ENCODE data around the gene RPS2. TPM values are rescaled to one million over a fixed set of nuclear protein-coding genes. Genes with fewer than 3 reads are reported as not detected.
"Not testable (repeated sequence)": the region's sequence is repeated elsewhere in the genome, so short reads cannot be mapped to it uniquely, and the experiment has no call there.

The RPS2 gene
- total and polyA plus RNA-seq, 4 donors = 1,132 to 2,049 (median 1,429) TPM

DNA sequence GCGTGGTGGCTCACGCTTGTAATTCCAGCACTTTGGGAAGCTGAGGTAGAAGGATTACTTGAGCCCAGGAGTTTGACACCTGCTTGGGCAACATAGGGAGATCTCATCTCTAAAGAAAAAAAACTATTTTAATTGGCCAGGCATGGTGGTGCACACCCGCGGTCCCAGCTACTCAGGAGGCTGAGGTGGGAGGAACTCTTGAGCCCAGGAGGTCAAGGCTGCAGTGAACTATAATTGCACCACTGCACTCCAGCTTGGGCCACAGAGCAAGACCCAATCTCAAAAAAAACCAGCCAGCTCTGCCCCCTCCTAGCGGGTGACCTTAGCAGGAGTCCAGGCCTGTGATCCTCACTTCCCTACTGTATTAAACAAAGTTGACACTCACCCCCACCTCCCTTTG, 40.5 kb downstream of the RPS2 start:
- ATAC-seq (ENCODE audit: low FRiP score) (no peak), DNase-seq (no peak)
- peaks cover 0 to 6% of the 10 kb centered on the region in 2 donors for H3K27me3 ChIP-seq (ENCODE audit: control insufficient read depth in 1 of 2, insufficient read depth in 2 of 2, low read length in 1 of 2)
- no peaks in the 10 kb centered on the region for H3K36me3 ChIP-seq (ENCODE audit: control insufficient read depth in 1 of 2, insufficient read depth in 2 of 2, low read length in 1 of 2)
- no peak overlapping the region for H3K27ac ChIP-seq (ENCODE audit: low read depth in 1 of 2, low read length in 2 of 2)
- intact Hi-C loops (cut with DNase I) = no loop called here
- WGBS, 2 donors = 65 to 66% methylated on average over 5 of the region's 5 CpGs
- H3K4me1 ChIP-seq (ENCODE audit: control insufficient read depth in 1 of 2, insufficient read depth in 2 of 2, low read length in 2 of 2) = no peaks in the 10 kb centered on the region
- no peaks in the 10 kb centered on the region for H3K9me3 ChIP-seq (ENCODE audit: control insufficient read depth, low read length)
- no peak overlapping the region for H3K4me3 ChIP-seq (ENCODE audit: low read length in 2 of 2)

DNA sequence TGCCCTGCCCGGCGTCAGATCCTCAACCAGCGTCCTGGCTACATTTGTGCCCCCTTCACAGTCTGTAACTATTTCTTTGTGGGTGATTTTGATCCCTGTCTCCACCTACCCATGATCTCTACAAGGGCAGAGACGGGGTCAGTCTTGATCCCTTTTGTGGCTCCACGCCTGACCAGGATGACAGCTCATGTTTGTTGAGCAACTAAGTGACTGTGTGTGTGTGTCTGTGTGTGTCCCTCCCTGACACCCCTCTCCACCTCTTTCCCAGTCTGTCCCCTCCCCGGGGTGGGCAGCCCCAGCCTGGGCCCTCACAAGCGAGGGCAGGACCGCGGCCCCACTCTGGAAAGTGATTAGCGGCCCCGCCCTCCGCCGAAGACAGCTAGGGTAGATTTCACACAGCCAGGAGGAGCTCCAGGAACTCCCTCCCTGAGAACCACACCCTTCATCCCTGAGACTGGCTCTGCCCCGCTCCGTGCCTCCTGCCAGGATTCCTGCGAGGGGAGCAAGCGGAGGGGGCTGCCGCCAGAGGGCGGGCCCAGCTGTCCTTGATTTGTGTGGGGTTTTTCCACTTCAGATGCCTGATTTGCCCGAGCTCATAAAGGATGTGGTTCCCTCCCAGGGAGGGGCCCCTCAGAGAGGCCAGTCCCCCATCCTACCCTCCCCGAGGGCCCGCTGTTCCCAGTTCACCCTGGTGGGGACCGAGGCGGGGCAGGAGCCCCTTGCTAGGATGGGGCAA, 41.2 kb downstream of the RPS2 start:
- intact Hi-C loops (cut with DNase I) = no loop called here
- 16% methylated on average over 24 of the region's 24 CpGs for WGBS, 2 donors
- Histone ChIP-seq H3K4me3 (ENCODE audit: low read length in 2 of 2) (no peak overlapping the region), H3K27me3 (ENCODE audit: control insufficient read depth in 1 of 2, insufficient read depth in 2 of 2, low read length in 1 of 2) (peaks cover 0 to 6% of the 10 kb centered on the region in 2 donors), H3K36me3 (ENCODE audit: control insufficient read depth in 1 of 2, insufficient read depth in 2 of 2, low read length in 1 of 2) (no peaks in the 10 kb centered on the region), H3K9me3 (ENCODE audit: control insufficient read depth, low read length) (no peaks in the 10 kb centered on the region), H3K4me1 (ENCODE audit: control insufficient read depth in 1 of 2, insufficient read depth in 2 of 2, low read length in 2 of 2) (no peaks in the 10 kb centered on the region), H3K27ac (ENCODE audit: low read depth in 1 of 2, low read length in 2 of 2) (no peak overlapping the region)
- DNase-seq (no peak), ATAC-seq (ENCODE audit: low FRiP score) (no peak)

DNA sequence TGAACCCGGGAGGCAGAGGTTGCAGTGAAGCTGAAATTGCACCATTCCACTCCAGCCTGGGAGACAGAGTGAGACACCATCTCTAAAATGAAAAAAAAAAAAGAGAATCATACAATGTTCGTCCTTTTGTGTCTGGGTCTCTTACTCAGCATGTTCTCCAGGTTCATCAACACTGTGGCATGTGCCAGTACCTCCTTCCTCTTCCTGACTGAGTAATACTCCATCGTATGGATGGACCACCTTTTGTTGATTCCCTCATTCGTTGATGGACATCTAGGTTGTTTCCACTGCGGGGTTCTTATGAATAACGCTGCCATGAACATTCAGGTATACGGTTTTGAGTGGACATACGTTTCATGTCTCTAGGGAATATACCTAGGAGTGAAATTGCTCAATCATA, 42.3 kb downstream of the RPS2 start:
- DNase-seq = no peak
- 79 to 90% methylated on average over 8 of the region's 8 CpGs for WGBS, 2 donors
- intact Hi-C loops (cut with DNase I) = no loop called here
- no peak for ATAC-seq (ENCODE audit: low FRiP score)
- Histone ChIP-seq H3K27me3 (ENCODE audit: control insufficient read depth in 1 of 2, insufficient read depth in 2 of 2, low read length in 1 of 2) (peaks cover 0 to 6% of the 10 kb centered on the region in 2 donors), H3K4me3 (ENCODE audit: low read length in 2 of 2) (no peak overlapping the region), H3K27ac (ENCODE audit: low read depth in 1 of 2, low read length in 2 of 2) (no peak overlapping the region), H3K9me3 (ENCODE audit: control insufficient read depth, low read length) (no peaks in the 10 kb centered on the region), H3K4me1 (ENCODE audit: control insufficient read depth in 1 of 2, insufficient read depth in 2 of 2, low read length in 2 of 2) (no peaks in the 10 kb centered on the region), H3K36me3 (ENCODE audit: control insufficient read depth in 1 of 2, insufficient read depth in 2 of 2, low read length in 1 of 2) (no peaks in the 10 kb centered on the region)

DNA sequence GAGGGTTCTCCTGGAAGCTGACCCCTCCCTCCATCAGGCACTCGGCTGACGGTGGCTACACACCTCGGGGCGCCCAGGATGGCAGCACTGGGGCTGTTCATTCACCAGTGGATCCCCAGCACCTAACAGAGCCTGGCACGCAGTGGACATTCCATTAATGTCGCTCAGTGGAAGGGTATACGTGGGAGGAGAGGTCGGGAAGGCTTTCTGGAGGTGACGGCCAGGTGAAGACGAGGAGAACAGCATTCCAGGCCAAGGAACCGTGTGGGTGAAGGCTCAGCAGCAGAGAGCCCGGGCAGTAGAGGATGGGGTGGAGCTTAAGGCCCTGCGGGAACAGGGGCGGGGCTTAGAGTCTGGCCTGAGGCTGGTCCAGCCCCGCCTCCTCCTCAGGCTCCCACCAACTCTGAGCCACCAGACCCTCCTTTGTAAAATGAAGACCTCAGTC, 43.9 kb downstream of the RPS2 start:
- H3K4me1 ChIP-seq (ENCODE audit: control insufficient read depth in 1 of 2, insufficient read depth in 2 of 2, low read length in 2 of 2) = no peaks in the 10 kb centered on the region
- WGBS, 2 donors = 9 to 10% methylated on average over 15 of the region's 15 CpGs
- H3K27ac ChIP-seq (ENCODE audit: low read depth in 1 of 2, low read length in 2 of 2) = no peak overlapping the region
- no peak overlapping the region for H3K4me3 ChIP-seq (ENCODE audit: low read length in 2 of 2)
- no peaks in the 10 kb centered on the region for H3K9me3 ChIP-seq (ENCODE audit: control insufficient read depth, low read length)
- H3K36me3 ChIP-seq (ENCODE audit: control insufficient read depth in 1 of 2, insufficient read depth in 2 of 2, low read length in 1 of 2) = no peaks in the 10 kb centered on the region
- no peak for DNase-seq
- no peak for ATAC-seq (ENCODE audit: low FRiP score)
- intact Hi-C loops (cut with DNase I) = no loop called here
- peaks cover 0 to 6% of the 10 kb centered on the region in 2 donors for H3K27me3 ChIP-seq (ENCODE audit: control insufficient read depth in 1 of 2, insufficient read depth in 2 of 2, low read length in 1 of 2)

DNA sequence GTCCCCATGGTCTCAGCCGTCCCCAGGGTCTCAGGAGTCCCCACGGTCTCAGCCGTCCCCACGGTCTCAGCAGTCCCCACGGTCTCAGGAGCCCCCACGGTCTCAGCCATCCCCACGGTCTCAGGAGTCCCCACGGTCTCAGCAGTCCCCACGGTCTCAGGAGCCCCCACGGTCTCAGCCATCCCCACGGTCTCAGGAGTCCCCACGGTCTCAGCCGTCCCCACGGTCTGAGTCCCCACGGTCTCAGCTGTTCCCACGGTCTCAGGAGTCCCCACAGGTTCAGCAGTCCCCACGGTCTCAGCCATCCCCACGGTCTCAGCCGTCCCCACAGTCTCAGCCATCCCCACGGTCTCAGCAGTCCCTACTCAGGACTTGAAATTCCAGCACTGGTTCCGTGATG, 44.5 kb downstream of the RPS2 start:
- H3K4me3 ChIP-seq (ENCODE audit: low read length in 2 of 2); H3K27ac ChIP-seq (ENCODE audit: low read depth in 1 of 2, low read length in 2 of 2); DNase-seq; ATAC-seq (ENCODE audit: low FRiP score); H3K27me3 ChIP-seq (ENCODE audit: control insufficient read depth in 1 of 2, insufficient read depth in 2 of 2, low read length in 1 of 2); H3K4me1 ChIP-seq (ENCODE audit: control insufficient read depth in 1 of 2, insufficient read depth in 2 of 2, low read length in 2 of 2); H3K9me3 ChIP-seq (ENCODE audit: control insufficient read depth, low read length); intact Hi-C loops (cut with DNase I); H3K36me3 ChIP-seq (ENCODE audit: control insufficient read depth in 1 of 2, insufficient read depth in 2 of 2, low read length in 1 of 2): not testable (repeated sequence)
- 63 to 68% methylated on average over 21 of the region's 21 CpGs for WGBS, 2 donors

DNA sequence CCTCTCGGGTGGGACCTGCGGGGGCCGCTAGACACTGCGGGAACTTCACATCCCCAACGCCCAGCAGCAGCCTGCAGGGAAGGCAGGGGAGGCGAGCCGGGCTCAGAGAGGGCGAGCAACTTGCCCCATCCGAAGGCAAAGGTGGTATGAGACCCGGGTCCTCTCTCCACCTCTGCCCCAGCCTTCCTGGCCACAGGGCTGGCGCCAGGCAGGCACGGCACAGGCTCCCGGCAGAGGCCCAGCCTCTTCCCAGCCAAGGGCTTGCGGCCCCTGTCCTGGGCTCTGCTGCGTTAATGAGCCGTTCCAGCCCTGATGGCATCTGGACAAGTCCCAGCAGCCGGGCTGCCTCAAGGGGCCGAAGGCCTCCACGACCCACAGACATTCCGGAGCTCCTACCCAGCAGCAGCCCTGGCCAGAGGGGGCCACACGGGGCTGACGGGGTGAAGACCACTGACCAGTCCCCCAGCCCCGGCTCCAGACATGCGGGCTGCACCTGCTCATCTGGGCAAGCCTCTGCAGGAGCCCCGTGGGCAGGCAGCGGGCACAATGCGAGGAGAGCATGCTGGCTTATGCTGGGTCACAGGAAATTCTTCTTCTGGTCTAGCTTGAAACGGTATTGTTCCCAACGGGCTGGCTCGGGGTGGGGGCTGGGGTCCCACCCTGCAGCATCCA, 45.2 kb downstream of the RPS2 start:
- no peaks in the 10 kb centered on the region for H3K4me1 ChIP-seq (ENCODE audit: control insufficient read depth in 1 of 2, insufficient read depth in 2 of 2, low read length in 2 of 2)
- intact Hi-C loops (cut with DNase I) = no loop called here
- peaks cover 0 to 4% of the 10 kb centered on the region in 2 donors for H3K27me3 ChIP-seq (ENCODE audit: control insufficient read depth in 1 of 2, insufficient read depth in 2 of 2, low read length in 1 of 2)
- WGBS, 2 donors = 26% methylated on average over 30 of the region's 30 CpGs
- no peaks in the 10 kb centered on the region for H3K36me3 ChIP-seq (ENCODE audit: control insufficient read depth in 1 of 2, insufficient read depth in 2 of 2, low read length in 1 of 2)
- H3K9me3 ChIP-seq (ENCODE audit: control insufficient read depth, low read length) = no peaks in the 10 kb centered on the region
- no peak for DNase-seq
- ATAC-seq (ENCODE audit: low FRiP score) = no peak
- no peak overlapping the region for H3K4me3 ChIP-seq (ENCODE audit: low read length in 2 of 2)
- no peak overlapping the region for H3K27ac ChIP-seq (ENCODE audit: low read depth in 1 of 2, low read length in 2 of 2)

DNA sequence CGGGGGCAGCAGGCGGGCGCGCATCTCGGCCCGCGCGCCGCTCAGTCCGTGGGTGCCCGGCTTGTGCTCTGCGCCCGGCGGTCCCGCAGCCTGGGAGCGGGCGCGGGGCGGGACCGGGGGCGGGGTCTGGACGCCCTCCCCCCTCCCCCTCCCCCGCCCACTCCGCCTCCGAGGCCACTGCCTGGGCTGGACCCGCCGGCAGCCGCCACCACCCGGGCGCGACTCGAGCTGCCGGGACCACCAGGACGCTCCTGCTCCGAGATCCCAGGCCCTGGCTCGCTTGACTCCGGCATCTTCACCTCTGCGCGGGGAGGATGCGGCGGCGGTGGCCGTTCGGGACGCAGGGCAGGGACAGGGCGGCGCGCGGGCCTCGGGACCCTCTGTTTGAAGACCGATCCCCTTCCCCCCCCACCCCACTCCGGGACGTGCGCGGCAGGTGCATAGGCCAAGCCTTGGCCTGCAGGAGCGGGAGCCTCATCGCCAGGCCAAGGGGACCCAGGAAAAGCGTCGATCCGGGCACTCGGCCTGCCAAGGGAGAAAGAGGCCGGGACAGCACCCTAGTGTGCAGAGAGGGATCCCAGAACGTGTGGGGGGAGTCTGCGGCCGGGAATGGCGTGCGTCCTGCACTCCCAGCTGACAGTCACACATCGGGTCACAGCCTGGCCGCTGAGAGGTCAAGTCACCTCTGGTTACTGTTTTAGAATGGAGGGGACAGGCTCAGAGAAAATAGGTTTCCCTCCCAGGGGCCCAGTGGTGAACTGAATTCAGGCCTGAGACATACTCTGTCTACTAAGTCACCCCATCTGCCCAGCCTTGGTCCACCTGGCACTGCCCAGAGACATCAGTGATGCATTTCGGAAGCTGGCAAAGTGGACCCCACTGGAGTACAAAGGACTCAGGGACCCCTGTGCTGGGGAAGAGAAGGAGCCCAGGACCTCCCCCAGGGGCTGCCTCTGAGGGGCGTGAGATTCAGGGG, 46.0 kb downstream of the RPS2 start, which contains the start of gene HS3ST6:
HS3ST6 (minus strand) TSS at position 65 of the 976 bp plus-strand sequence. CDS start 92 bp downstream, outside the sequence.
- H3K4me3 ChIP-seq (ENCODE audit: low read length in 2 of 2) = no peak within 1 kb of the TSS
- no peaks in the 10 kb centered on the region for H3K36me3 ChIP-seq (ENCODE audit: control insufficient read depth in 1 of 2, insufficient read depth in 2 of 2, low read length in 1 of 2)
- H3K27me3 ChIP-seq (ENCODE audit: control insufficient read depth in 1 of 2, insufficient read depth in 2 of 2, low read length in 1 of 2) = peaks cover 0 to 4% of the 10 kb centered on the region in 2 donors
- no peak for ATAC-seq (ENCODE audit: low FRiP score)
- H3K27ac ChIP-seq (ENCODE audit: low read depth in 1 of 2, low read length in 2 of 2) = no peak within 1 kb of the TSS
- no peak for DNase-seq
- no peaks in the 10 kb centered on the region for H3K9me3 ChIP-seq (ENCODE audit: control insufficient read depth, low read length)
- no peaks in the 10 kb centered on the region for H3K4me1 ChIP-seq (ENCODE audit: control insufficient read depth in 1 of 2, insufficient read depth in 2 of 2, low read length in 2 of 2)
- intact Hi-C loops (cut with DNase I) = no loop called here
- WGBS, 2 donors = 3 to 4% methylated on average over 57 to 71 of the region's 71 CpGs

DNA sequence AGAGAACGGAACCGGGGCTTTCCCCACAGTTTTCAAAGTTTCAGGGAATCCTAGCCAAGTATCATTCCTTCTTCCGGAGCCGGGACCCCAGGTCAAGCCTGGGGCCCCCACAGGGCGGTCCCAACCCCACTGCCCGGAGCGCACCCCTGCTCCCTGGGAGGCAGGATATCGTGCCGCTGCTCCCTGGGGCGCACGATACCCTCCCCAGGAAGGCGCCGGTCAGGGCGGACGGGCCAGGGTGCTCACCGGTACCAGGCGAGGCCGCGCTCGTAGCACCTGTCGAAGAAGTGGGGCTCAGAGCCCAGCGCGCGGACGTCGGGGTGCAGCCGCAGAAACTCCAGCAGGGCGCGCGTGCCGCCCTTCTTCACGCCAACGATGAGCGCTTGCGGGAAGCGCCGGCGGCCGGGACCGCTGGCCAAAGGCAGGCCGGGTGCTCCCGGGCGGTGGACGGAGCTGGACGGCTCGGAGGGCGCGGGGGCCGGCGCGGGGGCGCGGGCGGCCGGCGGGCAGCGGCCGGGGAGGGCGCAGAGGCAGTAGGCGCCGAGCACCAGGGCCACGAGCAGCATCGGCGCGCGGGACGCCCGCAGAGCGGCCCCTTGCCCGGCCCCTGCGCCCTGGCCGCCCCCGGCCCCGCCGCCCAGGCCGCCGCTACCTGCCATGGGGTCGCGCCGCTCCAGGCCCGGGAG, 46.8 kb downstream of the RPS2 start:
- intact Hi-C loops (cut with DNase I) = no loop called here
- Histone ChIP-seq H3K27ac (ENCODE audit: low read depth in 1 of 2, low read length in 2 of 2) (no peak overlapping the region), H3K27me3 (ENCODE audit: control insufficient read depth in 1 of 2, insufficient read depth in 2 of 2, low read length in 1 of 2) (peaks cover 0 to 4% of the 10 kb centered on the region in 2 donors), H3K9me3 (ENCODE audit: control insufficient read depth, low read length) (no peaks in the 10 kb centered on the region), H3K4me1 (ENCODE audit: control insufficient read depth in 1 of 2, insufficient read depth in 2 of 2, low read length in 2 of 2) (no peaks in the 10 kb centered on the region), H3K4me3 (ENCODE audit: low read length in 2 of 2) (no peak overlapping the region), H3K36me3 (ENCODE audit: control insufficient read depth in 1 of 2, insufficient read depth in 2 of 2, low read length in 1 of 2) (no peaks in the 10 kb centered on the region)
- ATAC-seq (ENCODE audit: low FRiP score) (no peak), DNase-seq (no peak)
- WGBS, 2 donors = 1 to 2% methylated on average over 69 to 81 of the region's 81 CpGs

Measured in aorta (tissue), 5 donors.